Thymus (tissue), 11 donors: Measurements from ENCODE around the gene RSU1. TPM values are rescaled to one million over a fixed set of nuclear protein-coding genes. Genes with fewer than 3 reads are reported as not detected.
"Not testable (repeated sequence)": the region's sequence is repeated elsewhere in the genome, so short reads cannot be mapped to it uniquely, and the experiment has no call there.

Experiments
- DNase-seq, 9 donors: peaks; one replicate each; pipeline ENCODE4 v3.0.0-alpha.2; 2013; ENCODE audit warnings: low spot score in 9 of 9, low read depth in 6 of 9, missing footprints in 1 of 9
- H3K27ac ChIP-seq, 2 donors: one replicate each; pipeline ENCODE4 v1.5.1; 2013; ENCODE audit warnings: control low read depth in 1 of 2, low read depth in 1 of 2, low read length in 1 of 2, mild to moderate bottlenecking in 1 of 2, moderate library complexity in 1 of 2
- H3K27me3 ChIP-seq, 2 donors: one replicate each; pipeline ENCODE4 v1.5.1; 2013; ENCODE audit warnings: low read length in 1 of 2; ENCODE audit not compliant: control insufficient read depth in 2 of 2, insufficient read depth in 1 of 2
- H3K36me3 ChIP-seq, 2 donors: one replicate each; pipeline ENCODE4 v1.5.1; 2013; ENCODE audit warnings: low read length in 1 of 2, mild to moderate bottlenecking in 1 of 2, moderate library complexity in 1 of 2; ENCODE audit not compliant: control insufficient read depth in 2 of 2, insufficient read depth in 2 of 2
- H3K4me1 ChIP-seq, 2 donors: one replicate each; pipeline ENCODE4 v1.5.1; 2013; ENCODE audit warnings: low read length in 2 of 2; ENCODE audit not compliant: control insufficient read depth in 2 of 2, insufficient read depth in 2 of 2
- H3K4me3 ChIP-seq, 2 donors: one replicate each; pipeline ENCODE4 v1.5.1; 2013; ENCODE audit warnings: low read length in 2 of 2, control low read depth in 1 of 2, mild to moderate bottlenecking in 1 of 2
- H3K9me3 ChIP-seq, 2 donors: one replicate each; pipeline ENCODE4 v1.5.1; 2013; ENCODE audit warnings: low read length in 1 of 2, mild to moderate bottlenecking in 1 of 2; ENCODE audit not compliant: control insufficient read depth in 2 of 2, insufficient read depth in 1 of 2
- WGBS: extraction: QIAGEN DNeasy Blood & Tissue Kit; methylation state at CpG from one replicate; pipeline ENCODE4 v1.1.7; 2013; 5-methylcytosine and 5-hydroxymethylcytosine counted together
- polyA plus RNA-seq: library from polyadenylated mRNA; stranded (reverse); fragments of 200-250 nt; gene quantifications from one replicate; pipeline ENCODE4 v1.2.3, GENCODE V29; 2013
- total RNA-seq: library from RNA; stranded (reverse); fragments of 120-200 nt; gene quantifications from one replicate; pipeline ENCODE4 v1.2.4, GENCODE V29; 2013
- donor health status: healthy.

Gene RSU1
- total and polyA plus RNA-seq, 2 donors: 40.1 to 53.2 TPM

DNA sequence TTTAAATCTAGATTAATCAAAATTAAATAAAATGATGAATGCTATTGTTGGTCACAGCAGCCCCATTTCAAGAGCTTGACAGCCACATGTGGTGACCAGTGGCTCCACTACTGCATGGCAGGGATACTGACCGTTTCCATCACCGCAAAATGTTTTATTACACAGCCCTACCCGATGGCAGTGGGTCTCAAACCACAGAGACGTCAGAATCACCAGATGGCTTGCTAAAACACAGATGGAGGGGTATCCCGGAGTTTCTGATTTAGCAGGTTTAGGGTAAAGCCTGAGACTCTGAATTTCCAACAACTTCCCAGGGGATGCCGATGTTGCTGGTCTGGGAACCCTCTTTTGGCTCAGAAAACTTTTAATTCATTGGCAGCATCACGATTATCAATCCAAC lies 47.9 kb downstream of the RSU1 start:
- H3K4me3 ChIP-seq: no peak overlapping the region
- H3K4me1 ChIP-seq: no peaks in the 10 kb centered on the region
- no peaks in the 10 kb centered on the region for H3K36me3 ChIP-seq
- H3K27me3 ChIP-seq: no peaks in the 10 kb centered on the region
- no peaks in the 10 kb centered on the region for H3K9me3 ChIP-seq
- WGBS: 97% methylated on average over 7 of the region's 7 CpGs
- H3K27ac ChIP-seq: no peak overlapping the region
- DNase-seq: no peak

DNA sequence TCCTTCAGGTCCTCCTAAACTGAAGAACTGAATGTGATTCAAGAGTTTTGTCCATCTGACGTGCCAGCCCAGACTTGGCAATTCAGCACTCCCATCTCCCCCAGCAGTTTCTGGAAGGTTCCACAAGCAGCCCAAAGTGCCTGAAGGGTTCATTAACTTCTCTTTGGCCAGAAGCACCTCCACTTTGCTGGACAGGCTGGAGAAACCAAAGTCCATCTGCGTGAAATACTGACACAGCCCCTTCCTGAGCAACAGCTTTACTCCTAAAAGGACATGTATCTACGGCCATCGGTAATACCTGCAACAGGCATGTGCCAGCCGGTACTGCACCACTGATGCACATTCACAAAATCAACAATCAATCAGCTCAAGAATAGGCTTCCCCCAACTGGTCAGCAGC lies 48.5 kb downstream of the RSU1 start:
- no peaks in the 10 kb centered on the region for H3K4me1 ChIP-seq
- no peak for DNase-seq
- H3K4me3 ChIP-seq: no peak overlapping the region
- WGBS: 98% methylated on average over 5 of the region's 5 CpGs
- H3K27me3 ChIP-seq: no peaks in the 10 kb centered on the region
- H3K9me3 ChIP-seq: no peaks in the 10 kb centered on the region
- no peak overlapping the region for H3K27ac ChIP-seq
- H3K36me3 ChIP-seq: no peaks in the 10 kb centered on the region

- no peak overlapping the region for H3K27ac ChIP-seq
- no peaks in the 10 kb centered on the region for H3K9me3 ChIP-seq
- H3K4me1 ChIP-seq: no peaks in the 10 kb centered on the region
- no peak for DNase-seq
- 86% methylated on average over 12 of the region's 12 CpGs for WGBS
- H3K4me3 ChIP-seq: no peak overlapping the region
- H3K27me3 ChIP-seq: no peaks in the 10 kb centered on the region
- H3K36me3 ChIP-seq: peaks cover 0 to 6% of the 10 kb centered on the region in 2 donors
Observed at GRCh38 chr10:16765509-16766375, 51.5 kb downstream of the RSU1 start.

DNA sequence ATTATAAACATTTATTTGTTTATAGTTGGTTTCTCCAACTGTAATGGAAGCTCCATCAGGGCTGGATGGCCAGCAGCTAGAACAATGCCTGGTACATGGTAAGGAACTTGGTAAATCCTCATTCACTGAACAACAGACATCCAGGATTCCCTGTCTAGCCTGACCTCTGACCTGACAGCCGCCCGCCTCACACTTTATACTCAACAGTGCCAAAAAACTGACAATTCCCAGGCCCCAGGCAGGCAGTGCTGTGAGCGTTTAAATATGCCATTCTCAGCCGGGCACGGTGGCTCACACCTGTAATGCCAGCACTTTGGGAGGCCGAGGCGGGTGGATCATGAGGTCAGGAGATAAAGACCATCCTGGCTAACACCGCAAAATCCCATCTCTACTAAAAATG lies 55.9 kb downstream of the RSU1 start:
- H3K9me3 ChIP-seq: no peaks in the 10 kb centered on the region
- H3K27me3 ChIP-seq: no peaks in the 10 kb centered on the region
- no peaks in the 10 kb centered on the region for H3K4me1 ChIP-seq
- WGBS: 99% methylated on average over 8 of the region's 8 CpGs
- no peak for DNase-seq
- no peak overlapping the region for H3K4me3 ChIP-seq
- no peak overlapping the region for H3K27ac ChIP-seq
- peaks cover 0 to 6% of the 10 kb centered on the region in 2 donors for H3K36me3 ChIP-seq

DNA sequence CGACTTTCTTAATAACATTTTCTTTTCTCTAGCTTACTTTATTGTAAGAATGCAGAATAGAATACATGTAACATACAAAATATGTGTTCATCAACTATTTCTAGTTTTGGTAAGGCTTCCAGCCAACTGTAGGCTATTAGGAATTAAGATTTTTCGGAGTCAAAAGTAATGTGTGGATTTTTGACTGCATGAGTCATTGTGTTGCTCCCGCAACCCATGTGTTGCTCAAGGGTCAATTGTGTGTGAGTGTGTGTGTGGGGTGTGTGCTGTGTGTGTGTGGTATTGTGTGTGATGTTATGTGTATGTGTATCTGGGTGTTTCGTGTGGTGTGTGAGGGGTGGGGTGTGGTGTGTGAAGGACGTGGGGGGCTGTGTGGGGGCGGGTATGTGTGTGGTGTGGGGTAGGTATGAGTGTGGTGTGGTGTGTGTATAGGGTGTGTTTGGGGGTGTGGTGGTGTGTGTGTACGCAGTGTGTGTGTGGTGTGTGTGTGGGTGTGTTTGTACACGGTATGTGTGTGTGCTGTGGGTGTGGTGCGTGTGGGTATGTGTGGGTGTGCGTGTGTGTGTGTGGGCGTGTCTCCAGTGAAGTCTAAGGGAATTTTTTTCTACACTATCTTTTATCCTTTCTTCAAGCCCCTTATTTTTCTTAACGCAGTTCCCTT lies 60.5 kb downstream of the RSU1 start:
- 98% methylated on average over 12 of the region's 12 CpGs for WGBS
- Histone ChIP-seq H3K27ac (no peak overlapping the region), H3K9me3 (no peaks in the 10 kb centered on the region), H3K4me3 (no peak overlapping the region), H3K36me3 (peaks cover 0 to 7% of the 10 kb centered on the region in 2 donors), H3K4me1 (no peaks in the 10 kb centered on the region), H3K27me3 (no peaks in the 10 kb centered on the region)
- no peak for DNase-seq

DNA sequence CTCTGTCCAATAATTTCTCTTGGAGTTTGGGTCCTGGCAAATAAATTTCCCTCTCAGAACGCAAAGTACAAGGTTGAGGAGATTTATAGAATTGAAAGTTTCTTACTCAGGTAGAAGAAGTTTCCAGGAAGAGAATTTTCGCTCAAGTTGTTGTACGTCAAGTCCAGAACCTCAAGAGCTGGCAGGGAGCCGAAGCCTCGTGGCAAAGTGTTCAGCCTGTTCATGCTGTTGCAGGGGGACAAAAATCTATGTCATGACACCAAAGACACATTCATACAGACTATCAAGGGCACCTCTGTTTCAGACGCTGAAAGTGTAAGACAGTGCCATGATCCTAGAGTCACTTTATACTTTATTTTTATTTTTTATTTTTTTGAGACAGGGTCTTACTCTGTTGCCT lies 62.5 kb downstream of the RSU1 start:
- Histone ChIP-seq H3K4me3 (no peak overlapping the region), H3K27me3 (no peaks in the 10 kb centered on the region), H3K36me3 (peaks cover 0 to 14% of the 10 kb centered on the region in 2 donors), H3K27ac (no peak overlapping the region), H3K9me3 (no peaks in the 10 kb centered on the region), H3K4me1 (no peaks in the 10 kb centered on the region)
- no peak for DNase-seq
- 92% methylated on average over 6 of the region's 6 CpGs for WGBS

DNA sequence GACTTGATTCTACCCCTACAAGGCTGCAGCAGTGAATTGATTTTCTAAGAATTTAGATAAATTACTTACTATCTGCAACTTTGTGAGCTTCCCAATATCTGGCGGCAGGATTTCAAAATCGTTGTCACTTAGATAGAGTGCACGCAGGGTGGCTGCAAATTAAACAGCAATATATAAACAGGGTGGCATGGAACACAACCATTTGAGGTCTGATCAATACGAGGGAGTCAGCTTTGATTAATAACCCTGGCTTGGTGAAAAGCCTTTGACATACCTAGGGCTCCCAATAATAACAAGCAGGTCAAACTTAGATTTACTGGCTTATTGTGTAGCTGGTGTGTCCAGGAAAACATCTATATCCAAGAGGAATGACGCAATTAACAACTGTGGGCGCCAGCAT lies 64.4 kb downstream of the RSU1 start:
- not testable (repeated sequence) for H3K27ac ChIP-seq, H3K27me3 ChIP-seq, H3K4me1 ChIP-seq, H3K4me3 ChIP-seq, H3K9me3 ChIP-seq, DNase-seq
- peaks cover 0 to 14% of the 10 kb centered on the region in 2 donors for H3K36me3 ChIP-seq
- 95% methylated on average over 6 of the region's 6 CpGs for WGBS

- Histone ChIP-seq H3K4me3 (no peak overlapping the region), H3K36me3 (peaks cover 0 to 14% of the 10 kb centered on the region in 2 donors), H3K27me3 (no peaks in the 10 kb centered on the region), H3K4me1 (no peaks in the 10 kb centered on the region), H3K27ac (no peak overlapping the region), H3K9me3 (no peaks in the 10 kb centered on the region)
- no peak for DNase-seq
- 98% methylated on average over 4 of the region's 4 CpGs for WGBS
Observed at GRCh38 chr10:16752099-16752498, 65.1 kb downstream of the RSU1 start.

GRCh38 chr10:16751244-16751643 lies 66.0 kb downstream of the RSU1 start:
- H3K4me1 ChIP-seq: no peaks in the 10 kb centered on the region
- H3K27ac ChIP-seq: no peak overlapping the region
- H3K4me3 ChIP-seq: no peak overlapping the region
- 93% methylated on average over 8 of the region's 8 CpGs for WGBS
- H3K36me3 ChIP-seq: peaks cover 0 to 14% of the 10 kb centered on the region in 2 donors
- DNase-seq: no peak
- no peaks in the 10 kb centered on the region for H3K9me3 ChIP-seq
- no peaks in the 10 kb centered on the region for H3K27me3 ChIP-seq
